ENCODE data around the gene LUZP2.

Gene LUZP2

GRCh38 chr11:24793479-24793878, 296.6 kb downstream of the LUZP2 start:
- H3K56ac ChIP-seq (ENCODE audit: low read length): no peak overlapping the region
- no peak overlapping the region for H2BK120ac ChIP-seq (ENCODE audit: low read depth, low read length)
- no peak overlapping the region for H3K4ac ChIP-seq (ENCODE audit: low read depth, low read length)
- no peak overlapping the region for H3K18ac ChIP-seq (ENCODE audit: low read length)
- no peak overlapping the region for H2BK5ac ChIP-seq (ENCODE audit: low read length)
- H3K4me2 ChIP-seq (ENCODE audit: low read length): no peak overlapping the region
- no peaks in the 10 kb centered on the region for H3K79me2 ChIP-seq (ENCODE audit: control insufficient read depth, insufficient read depth, low read length)
- no peak overlapping the region for H2BK15ac ChIP-seq (replicated peaks; ENCODE audit: low read depth)
- no peaks in the 10 kb centered on the region for H3K79me1 ChIP-seq (ENCODE audit: low read length)
- H3K27me3 ChIP-seq (ENCODE audit: insufficient read depth, low read length, poor library complexity): no peaks in the 10 kb centered on the region
- no peak overlapping the region for H3K9ac ChIP-seq (ENCODE audit: low read length)
- WGBS (ENCODE audit: extremely low coverage, insufficient coverage, low lambda C conversion rate): no CpG with 5 or more reads among the region's 2 CpGs
- no peak overlapping the region for H3K23ac ChIP-seq (ENCODE audit: low read length)
- no peak overlapping the region for H4K8ac ChIP-seq (ENCODE audit: low read depth, low read length)
- H2AK5ac ChIP-seq (ENCODE audit: low read length): no peak overlapping the region
- H4K5ac ChIP-seq (ENCODE audit: low read length): no peak overlapping the region
- no peaks in the 10 kb centered on the region for H3K36me3 ChIP-seq (ENCODE audit: control insufficient read depth, insufficient read depth, low read length)
- H3K4me1 ChIP-seq (ENCODE audit: control insufficient read depth, low read depth, low read length): no peaks in the 10 kb centered on the region
- no peak overlapping the region for H3K27ac ChIP-seq (ENCODE audit: low read depth, low read length)
- DNase-seq: no peak
- H3K4me3 ChIP-seq (ENCODE audit: low read length): no peak overlapping the region

GRCh38 chr11:24794064-24794463, 297.2 kb downstream of the LUZP2 start:
- Histone ChIP-seq H3K4me1 (ENCODE audit: control insufficient read depth, low read depth, low read length) (no peaks in the 10 kb centered on the region), H3K4ac (ENCODE audit: low read depth, low read length) (no peak overlapping the region), H2BK120ac (ENCODE audit: low read depth, low read length) (no peak overlapping the region), H3K4me3 (ENCODE audit: low read length) (no peak overlapping the region), H3K56ac (ENCODE audit: low read length) (no peak overlapping the region), H3K9ac (ENCODE audit: low read length) (no peak overlapping the region), H3K4me2 (ENCODE audit: low read length) (no peak overlapping the region), H3K27me3 (ENCODE audit: insufficient read depth, low read length, poor library complexity) (no peaks in the 10 kb centered on the region), H2BK5ac (ENCODE audit: low read length) (no peak overlapping the region), H3K18ac (ENCODE audit: low read length) (no peak overlapping the region), H3K79me2 (ENCODE audit: control insufficient read depth, insufficient read depth, low read length) (no peaks in the 10 kb centered on the region), H2AK5ac (ENCODE audit: low read length) (no peak overlapping the region), H3K36me3 (ENCODE audit: control insufficient read depth, insufficient read depth, low read length) (no peaks in the 10 kb centered on the region), H3K27ac (ENCODE audit: low read depth, low read length) (no peak overlapping the region), H4K5ac (ENCODE audit: low read length) (no peak overlapping the region), H2BK15ac (replicated peaks; ENCODE audit: low read depth) (no peak overlapping the region), H3K23ac (ENCODE audit: low read length) (no peak overlapping the region), H4K8ac (ENCODE audit: low read depth, low read length) (no peak overlapping the region), H3K79me1 (ENCODE audit: low read length) (no peaks in the 10 kb centered on the region)
- no CpG with 5 or more reads among the region's 1 CpG for WGBS (ENCODE audit: extremely low coverage, insufficient coverage, low lambda C conversion rate)
- DNase-seq: no peak

- Histone ChIP-seq H3K18ac (ENCODE audit: low read length) (no peak overlapping the region), H3K56ac (ENCODE audit: low read length) (no peak overlapping the region), H2BK120ac (ENCODE audit: low read depth, low read length) (no peak overlapping the region), H3K9ac (ENCODE audit: low read length) (no peak overlapping the region), H3K23ac (ENCODE audit: low read length) (no peak overlapping the region), H3K27ac (ENCODE audit: low read depth, low read length) (no peak overlapping the region), H3K4me3 (ENCODE audit: low read length) (no peak overlapping the region), H4K8ac (ENCODE audit: low read depth, low read length) (no peak overlapping the region), H2BK15ac (replicated peaks; ENCODE audit: low read depth) (no peak overlapping the region), H3K79me2 (ENCODE audit: control insufficient read depth, insufficient read depth, low read length) (no peaks in the 10 kb centered on the region), H2AK5ac (ENCODE audit: low read length) (no peak overlapping the region), H3K27me3 (ENCODE audit: insufficient read depth, low read length, poor library complexity) (no peaks in the 10 kb centered on the region), H3K4me1 (ENCODE audit: control insufficient read depth, low read depth, low read length) (no peaks in the 10 kb centered on the region), H4K5ac (ENCODE audit: low read length) (no peak overlapping the region), H2BK5ac (ENCODE audit: low read length) (no peak overlapping the region), H3K36me3 (ENCODE audit: control insufficient read depth, insufficient read depth, low read length) (no peaks in the 10 kb centered on the region), H3K79me1 (ENCODE audit: low read length) (no peaks in the 10 kb centered on the region), H3K4me2 (ENCODE audit: low read length) (no peak overlapping the region), H3K4ac (ENCODE audit: low read depth, low read length) (no peak overlapping the region)
- no peak for DNase-seq
- no CpG with 5 or more reads among the region's 2 CpGs for WGBS (ENCODE audit: extremely low coverage, insufficient coverage, low lambda C conversion rate)
Observed at GRCh38 chr11:24805671-24806070, 308.8 kb downstream of the LUZP2 start.

GRCh38 chr11:24808173-24808572, 311.3 kb downstream of the LUZP2 start:
- H3K56ac ChIP-seq (ENCODE audit: low read length): no peak overlapping the region
- no peak overlapping the region for H2BK5ac ChIP-seq (ENCODE audit: low read length)
- WGBS (ENCODE audit: extremely low coverage, insufficient coverage, low lambda C conversion rate): no CpG with 5 or more reads among the region's 2 CpGs
- no peak overlapping the region for H3K27ac ChIP-seq (ENCODE audit: low read depth, low read length)
- no peaks in the 10 kb centered on the region for H3K4me1 ChIP-seq (ENCODE audit: control insufficient read depth, low read depth, low read length)
- no peak overlapping the region for H2BK15ac ChIP-seq (replicated peaks; ENCODE audit: low read depth)
- no peak overlapping the region for H3K4ac ChIP-seq (ENCODE audit: low read depth, low read length)
- no peak overlapping the region for H4K5ac ChIP-seq (ENCODE audit: low read length)
- H2BK120ac ChIP-seq (ENCODE audit: low read depth, low read length): no peak overlapping the region
- H3K18ac ChIP-seq (ENCODE audit: low read length): no peak overlapping the region
- no peak overlapping the region for H4K8ac ChIP-seq (ENCODE audit: low read depth, low read length)
- no peak overlapping the region for H3K4me3 ChIP-seq (ENCODE audit: low read length)
- no peaks in the 10 kb centered on the region for H3K79me2 ChIP-seq (ENCODE audit: control insufficient read depth, insufficient read depth, low read length)
- no peaks in the 10 kb centered on the region for H3K79me1 ChIP-seq (ENCODE audit: low read length)
- H3K36me3 ChIP-seq (ENCODE audit: control insufficient read depth, insufficient read depth, low read length): no peaks in the 10 kb centered on the region
- DNase-seq: no peak
- no peaks in the 10 kb centered on the region for H3K27me3 ChIP-seq (ENCODE audit: insufficient read depth, low read length, poor library complexity)
- no peak overlapping the region for H2AK5ac ChIP-seq (ENCODE audit: low read length)
- H3K23ac ChIP-seq (ENCODE audit: low read length): no peak overlapping the region
- no peak overlapping the region for H3K4me2 ChIP-seq (ENCODE audit: low read length)
- no peak overlapping the region for H3K9ac ChIP-seq (ENCODE audit: low read length)

- H3K79me2 ChIP-seq (ENCODE audit: control insufficient read depth, insufficient read depth, low read length): no peaks in the 10 kb centered on the region
- H3K4ac ChIP-seq (ENCODE audit: low read depth, low read length): no peak overlapping the region
- H3K4me1 ChIP-seq (ENCODE audit: control insufficient read depth, low read depth, low read length): no peaks in the 10 kb centered on the region
- H3K36me3 ChIP-seq (ENCODE audit: control insufficient read depth, insufficient read depth, low read length): no peaks in the 10 kb centered on the region
- H3K4me2 ChIP-seq (ENCODE audit: low read length): no peak overlapping the region
- DNase-seq: no peak
- no peak overlapping the region for H4K5ac ChIP-seq (ENCODE audit: low read length)
- no peak overlapping the region for H3K27ac ChIP-seq (ENCODE audit: low read depth, low read length)
- no peak overlapping the region for H2BK15ac ChIP-seq (replicated peaks; ENCODE audit: low read depth)
- no peak overlapping the region for H3K9ac ChIP-seq (ENCODE audit: low read length)
- H2AK5ac ChIP-seq (ENCODE audit: low read length): no peak overlapping the region
- H3K79me1 ChIP-seq (ENCODE audit: low read length): no peaks in the 10 kb centered on the region
- no peak overlapping the region for H3K23ac ChIP-seq (ENCODE audit: low read length)
- no peaks in the 10 kb centered on the region for H3K27me3 ChIP-seq (ENCODE audit: insufficient read depth, low read length, poor library complexity)
- H3K4me3 ChIP-seq (ENCODE audit: low read length): no peak overlapping the region
- no peak overlapping the region for H3K56ac ChIP-seq (ENCODE audit: low read length)
- H2BK120ac ChIP-seq (ENCODE audit: low read depth, low read length): no peak overlapping the region
- no peak overlapping the region for H4K8ac ChIP-seq (ENCODE audit: low read depth, low read length)
- WGBS (ENCODE audit: extremely low coverage, insufficient coverage, low lambda C conversion rate): no CpG with 5 or more reads among the region's 4 CpGs
- no peak overlapping the region for H2BK5ac ChIP-seq (ENCODE audit: low read length)
- H3K18ac ChIP-seq (ENCODE audit: low read length): no peak overlapping the region
Observed at GRCh38 chr11:24819006-24819405, 322.2 kb downstream of the LUZP2 start.

- Histone ChIP-seq H3K79me1 (ENCODE audit: low read length) (no peaks in the 10 kb centered on the region), H3K9ac (ENCODE audit: low read length) (no peak overlapping the region), H3K18ac (ENCODE audit: low read length) (no peak overlapping the region), H3K23ac (ENCODE audit: low read length) (no peak overlapping the region), H2BK5ac (ENCODE audit: low read length) (no peak overlapping the region), H3K4ac (ENCODE audit: low read depth, low read length) (no peak overlapping the region), H4K5ac (ENCODE audit: low read length) (no peak overlapping the region), H3K36me3 (ENCODE audit: control insufficient read depth, insufficient read depth, low read length) (no peaks in the 10 kb centered on the region), H3K4me3 (ENCODE audit: low read length) (no peak overlapping the region), H2BK15ac (replicated peaks; ENCODE audit: low read depth) (no peak overlapping the region), H4K8ac (ENCODE audit: low read depth, low read length) (no peak overlapping the region), H3K27me3 (ENCODE audit: insufficient read depth, low read length, poor library complexity) (no peaks in the 10 kb centered on the region), H2BK120ac (ENCODE audit: low read depth, low read length) (no peak overlapping the region), H3K4me2 (ENCODE audit: low read length) (no peak overlapping the region), H2AK5ac (ENCODE audit: low read length) (no peak overlapping the region), H3K56ac (ENCODE audit: low read length) (no peak overlapping the region), H3K27ac (ENCODE audit: low read depth, low read length) (no peak overlapping the region), H3K79me2 (ENCODE audit: control insufficient read depth, insufficient read depth, low read length) (no peaks in the 10 kb centered on the region), H3K4me1 (ENCODE audit: control insufficient read depth, low read depth, low read length) (no peaks in the 10 kb centered on the region)
- no CpG with 5 or more reads among the region's 4 CpGs for WGBS (ENCODE audit: extremely low coverage, insufficient coverage, low lambda C conversion rate)
- DNase-seq: no peak
Observed at GRCh38 chr11:24819863-24820434, 323.1 kb downstream of the LUZP2 start.

All from mesendoderm (in vitro differentiated cells).